COLO668 (cell line): Measurements from ENCODE around the gene SLC16A8.

Experiments
- DNase-seq: peaks from one replicate; lab custom pipeline; 2025; ENCODE audit not compliant: unreplicated experiment; lab: John Stamatoyannopoulos, UW

The SLC16A8 gene

GRCh38 chr22:38112381-38112780, 28.4 kb upstream of the SLC16A8 start:
- no peak for DNase-seq

GRCh38 chr22:38111925-38112355, 28.0 kb upstream of the SLC16A8 start:
- DNase-seq: no peak

- DNase-seq: peak; percentile 81
Observed at GRCh38 chr22:38110863-38111852, 27.2 kb upstream of the SLC16A8 start.

- peak; percentile 80 for DNase-seq
Observed at GRCh38 chr22:38110008-38110862, 26.3 kb upstream of the SLC16A8 start, which contains the start of gene BAIAP2L2. TSS of gene BAIAP2L2 (minus strand) at chr22:38110684. CDS start at chr22:38110525, 159 bp downstream.

- peak; percentile 37 for DNase-seq
Observed at GRCh38 chr22:38109371-38110001, 25.5 kb upstream of the SLC16A8 start.

GRCh38 chr22:38108561-38109319, 24.8 kb upstream of the SLC16A8 start:
- DNase-seq: peak; percentile 29

- DNase-seq: peak; percentile 39
Observed at GRCh38 chr22:38107692-38108515, 23.9 kb upstream of the SLC16A8 start.

- DNase-seq: no peak
Observed at GRCh38 chr22:38106814-38107578, 23.0 kb upstream of the SLC16A8 start.

GRCh38 chr22:38104084-38104483, 20.1 kb upstream of the SLC16A8 start:
- peak; percentile 28 for DNase-seq

- DNase-seq: no peak
Observed at GRCh38 chr22:38103641-38104040, 19.7 kb upstream of the SLC16A8 start.

GRCh38 chr22:38098410-38099249, 14.6 kb upstream of the SLC16A8 start:
- peak; percentile 11 for DNase-seq

GRCh38 chr22:38097557-38098409, 13.8 kb upstream of the SLC16A8 start:
- DNase-seq: no peak

GRCh38 chr22:38097058-38097457, 13.1 kb upstream of the SLC16A8 start:
- DNase-seq: no peak

GRCh38 chr22:38089474-38089851, 5.5 kb upstream of the SLC16A8 start:
- no peak for DNase-seq

GRCh38 chr22:38088629-38089473, 4.9 kb upstream of the SLC16A8 start:
- no peak for DNase-seq

- DNase-seq: no peak
Observed at GRCh38 chr22:38087855-38088254, 3.9 kb upstream of the SLC16A8 start.
